Activated T-cell treated with anti-CD3 and anti-CD28 coated beads for 24 hours (primary cell): Measurements from ENCODE around the gene CDH5.

ENCODE experiments used
- DNase-seq: peaks from one replicate; pipeline ENCODE4 v3.0.0-alpha.2; 2020; ENCODE audit warnings: low read depth

CDH5 gene

DNA sequence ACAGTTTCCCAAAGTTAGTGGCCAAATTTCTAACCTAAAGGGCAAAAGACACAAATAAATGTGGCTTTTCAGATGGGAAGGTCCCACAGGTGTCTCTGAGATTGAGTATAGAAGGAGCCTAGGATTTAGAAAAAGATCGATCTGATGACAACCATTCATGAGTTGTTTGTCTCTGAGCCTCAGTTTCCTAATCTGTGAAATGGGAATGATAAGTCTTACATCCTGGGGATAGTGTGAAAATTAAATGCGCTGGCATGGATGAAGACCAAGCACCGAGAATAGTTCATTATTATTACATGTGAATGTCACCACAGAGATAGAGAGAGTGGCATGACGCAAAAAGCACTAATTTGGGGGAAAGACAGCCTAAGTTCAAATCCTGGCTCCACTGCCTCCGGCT, 7.2 kb downstream of the CDH5 start:
- DNase-seq: no peak

DNA sequence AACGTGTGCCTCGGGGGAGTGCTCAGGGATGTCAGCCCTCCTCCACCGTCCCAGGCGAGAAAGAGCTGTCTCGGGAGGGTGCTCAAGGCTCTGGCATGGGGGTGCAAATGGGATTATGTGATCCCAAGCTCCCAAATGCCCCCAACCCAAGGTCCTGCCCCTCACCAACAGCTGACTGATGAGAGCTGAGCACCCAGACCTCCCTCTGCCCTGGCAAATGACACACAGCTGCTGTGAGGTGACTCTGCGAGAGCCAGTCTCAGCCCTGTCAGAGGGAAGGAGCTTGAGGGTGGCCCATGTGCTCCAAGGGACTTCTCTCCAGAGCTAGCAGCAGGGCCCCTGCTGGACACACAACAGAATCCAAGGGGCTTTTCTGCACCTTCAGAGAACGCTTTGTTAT, 7.7 kb downstream of the CDH5 start:
- no peak for DNase-seq

DNA sequence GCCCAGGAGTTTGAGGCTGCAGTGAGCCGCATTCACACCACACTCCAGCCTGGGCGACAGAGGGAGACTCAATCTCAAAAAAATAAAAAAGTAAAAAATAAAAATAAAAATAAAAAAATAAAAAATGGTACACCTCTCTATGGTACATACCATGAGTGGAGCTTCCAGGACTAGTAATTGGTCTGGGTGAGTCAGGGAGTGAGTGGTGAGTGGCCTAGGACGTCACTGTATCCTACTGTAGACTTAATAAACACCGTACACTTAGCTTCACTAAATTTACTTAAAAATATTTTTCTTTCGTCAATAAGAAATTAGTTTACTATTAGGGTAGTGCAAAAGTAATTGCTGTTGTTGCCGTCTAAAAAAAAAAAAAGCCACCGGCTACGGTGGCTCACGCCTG, 9.0 kb downstream of the CDH5 start:
- DNase-seq: no peak

DNA sequence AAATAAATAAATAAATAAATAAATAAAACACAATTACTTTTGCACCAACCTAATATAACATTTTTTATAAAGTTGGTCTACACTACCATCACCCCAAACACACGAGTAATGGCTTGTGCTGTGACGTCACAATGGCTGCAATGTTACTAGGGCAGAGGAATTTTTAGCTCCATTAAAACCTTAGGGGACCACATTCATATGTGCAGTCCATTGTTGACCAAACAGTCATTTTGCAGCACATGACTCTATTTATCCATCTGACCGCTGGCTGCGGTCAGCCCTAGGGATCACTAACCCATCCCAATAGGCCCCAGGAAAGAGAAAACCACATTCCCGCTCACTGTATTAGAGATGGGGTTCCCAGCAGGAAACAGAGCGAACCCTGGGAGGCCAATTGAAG, 9.6 kb downstream of the CDH5 start:
- no peak for DNase-seq

DNA sequence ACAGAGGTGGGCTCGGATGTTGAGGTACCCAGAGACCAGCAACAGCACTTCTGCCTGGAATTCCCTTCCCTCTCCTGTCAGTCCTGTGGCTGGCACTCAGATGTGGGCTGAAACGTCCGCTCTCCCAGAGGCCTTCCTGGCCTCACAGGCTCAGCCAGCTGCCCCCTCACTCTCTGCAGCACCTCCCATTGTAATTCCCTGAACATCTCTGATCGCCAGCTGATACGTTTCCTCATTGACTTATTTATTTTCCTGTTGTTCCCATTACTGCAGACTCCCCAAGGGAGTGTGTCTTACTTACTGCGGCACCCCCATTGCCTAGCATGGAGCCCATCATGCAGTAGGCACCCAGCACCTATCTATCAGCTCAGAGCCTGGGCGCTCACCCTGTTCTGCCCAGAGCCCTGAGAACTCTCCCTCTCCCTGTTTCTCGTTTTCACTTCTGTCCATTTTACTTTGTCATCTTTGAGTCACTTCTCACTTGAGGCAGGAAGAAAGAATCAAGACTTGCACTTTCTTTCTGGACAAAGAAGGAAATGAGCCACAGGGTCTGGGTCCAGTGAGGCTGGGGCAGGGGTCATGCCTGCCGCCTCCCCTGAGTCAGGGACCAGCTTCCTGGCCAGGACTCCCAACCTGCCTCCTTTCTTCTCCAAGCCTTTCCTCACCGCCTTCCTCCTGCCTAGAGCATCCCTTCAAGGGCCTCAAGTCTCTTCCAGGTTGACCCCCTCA, 10.2 kb downstream of the CDH5 start:
- no peak for DNase-seq

DNA sequence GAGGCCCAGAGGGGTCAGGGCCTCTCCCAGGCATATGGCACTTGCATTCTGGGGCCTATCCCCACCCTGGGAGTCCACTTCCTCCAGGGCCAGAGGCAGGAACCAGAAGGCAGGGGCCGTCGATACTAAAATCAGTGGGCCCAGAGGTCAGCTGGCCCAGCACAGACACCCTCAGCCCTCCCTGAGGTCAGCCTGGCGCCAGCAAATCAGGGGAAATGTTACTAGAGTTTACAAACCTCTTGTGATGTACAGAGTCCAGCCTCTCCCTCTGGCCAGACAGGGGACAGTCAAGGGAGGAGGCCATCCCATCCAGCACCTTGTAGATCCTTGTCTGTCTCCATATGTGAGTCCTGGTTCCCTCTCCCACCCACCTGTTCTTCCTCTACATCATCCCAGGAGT, 10.8 kb downstream of the CDH5 start:
- DNase-seq: no peak

DNA sequence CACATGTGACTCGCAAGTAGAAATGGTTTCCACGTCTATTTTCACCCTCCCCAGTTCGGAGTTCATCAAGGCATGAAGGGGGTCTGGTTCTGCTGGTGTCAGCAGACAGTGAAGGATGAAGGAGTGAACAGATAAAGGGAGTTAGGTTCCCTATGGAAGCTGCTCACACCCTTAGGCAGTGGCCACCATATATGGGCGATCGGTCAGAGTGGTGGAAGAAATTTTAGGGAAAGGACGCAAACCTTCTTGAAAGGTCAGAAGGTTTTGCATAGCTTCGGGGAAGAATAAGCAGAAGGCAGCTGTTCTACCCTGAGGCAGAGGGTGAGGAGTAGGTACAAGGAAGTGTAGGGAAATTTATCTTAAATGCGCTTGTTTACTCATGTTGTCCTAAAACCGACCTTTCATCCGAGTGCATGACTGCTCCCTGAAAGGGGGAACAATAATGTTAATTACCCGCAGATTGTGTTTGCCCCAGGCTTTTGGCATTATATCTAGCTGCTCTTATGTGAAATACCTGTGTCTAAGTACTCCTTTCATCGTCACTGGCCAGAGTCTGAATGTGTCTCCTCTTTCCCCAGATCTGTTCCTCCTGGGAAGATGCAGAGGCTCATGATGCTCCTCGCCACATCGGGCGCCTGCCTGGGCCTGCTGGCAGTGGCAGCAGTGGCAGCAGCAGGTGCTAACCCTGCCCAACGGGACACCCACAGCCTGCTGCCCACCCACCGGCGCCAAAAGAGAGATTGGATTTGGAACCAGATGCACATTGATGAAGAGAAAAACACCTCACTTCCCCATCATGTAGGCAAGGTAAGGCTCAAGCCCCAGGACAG, 12.5 kb downstream of the CDH5 start:
- no peak for DNase-seq

DNA sequence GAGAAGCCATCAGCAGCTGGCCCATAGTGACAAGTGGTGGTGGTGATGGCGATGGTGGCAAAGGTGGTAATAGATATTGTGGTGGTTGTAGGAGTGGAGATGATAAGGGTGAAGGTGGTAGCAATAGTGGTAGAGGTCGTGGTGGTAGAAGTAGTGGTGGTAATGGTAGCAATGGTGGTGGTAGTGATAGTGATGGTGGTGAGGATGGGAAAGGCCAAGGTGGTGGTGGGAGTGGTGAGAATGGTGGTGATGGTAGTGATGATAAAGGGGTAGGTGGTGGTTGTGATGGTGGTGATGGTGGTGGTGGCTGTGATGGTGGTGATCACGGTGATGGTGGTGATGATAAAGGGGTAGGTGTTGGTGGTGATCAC, 13.1 kb downstream of the CDH5 start:
- DNase-seq: no peak

DNA sequence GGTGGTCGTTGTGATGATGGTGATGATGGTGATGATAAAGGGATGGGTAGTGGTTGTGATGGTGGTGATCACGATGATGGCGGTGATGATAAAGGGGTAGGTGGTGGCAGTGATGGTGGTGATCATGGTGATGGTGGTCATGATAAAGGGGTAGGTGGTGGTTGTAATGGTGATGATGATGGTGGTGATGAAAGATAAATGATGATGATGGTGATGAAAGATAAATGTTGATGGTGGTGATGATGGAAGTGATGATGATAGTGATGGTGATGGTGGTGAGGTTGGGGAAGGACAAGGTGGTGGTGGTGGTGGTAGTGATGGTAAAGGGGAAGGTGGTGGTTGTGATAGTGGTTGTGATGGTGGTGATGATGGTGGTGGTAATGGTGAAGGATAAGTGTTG, 13.9 kb downstream of the CDH5 start:
- no peak for DNase-seq

DNA sequence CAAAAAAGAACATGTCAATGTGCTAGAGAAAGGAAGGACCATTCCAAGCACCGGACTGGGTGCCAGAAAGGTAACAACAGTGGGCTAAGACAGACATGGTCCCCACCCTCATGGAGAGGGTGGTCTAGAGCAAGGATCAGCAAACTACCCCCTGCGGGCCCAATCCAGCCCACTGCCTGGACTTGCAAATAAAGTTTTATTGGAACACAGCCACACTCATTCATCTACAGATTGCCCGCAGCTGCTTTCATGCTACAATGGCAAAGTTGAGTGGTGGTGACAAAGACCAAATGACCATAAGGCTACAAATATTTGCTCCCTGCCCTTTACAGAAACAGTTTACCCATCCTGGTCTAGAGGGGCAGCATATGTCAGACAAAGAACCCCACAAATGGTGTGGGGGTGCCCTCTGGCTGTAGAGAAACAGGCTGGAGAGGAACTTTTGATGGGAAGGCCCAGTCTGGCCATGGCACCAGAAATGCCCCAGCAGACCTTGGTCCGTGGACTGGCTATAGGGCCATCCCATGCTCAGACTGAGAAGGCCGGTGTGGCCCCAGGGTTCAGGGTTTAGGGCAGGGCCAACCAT, 15.2 kb downstream of the CDH5 start:
- DNase-seq: no peak

DNA sequence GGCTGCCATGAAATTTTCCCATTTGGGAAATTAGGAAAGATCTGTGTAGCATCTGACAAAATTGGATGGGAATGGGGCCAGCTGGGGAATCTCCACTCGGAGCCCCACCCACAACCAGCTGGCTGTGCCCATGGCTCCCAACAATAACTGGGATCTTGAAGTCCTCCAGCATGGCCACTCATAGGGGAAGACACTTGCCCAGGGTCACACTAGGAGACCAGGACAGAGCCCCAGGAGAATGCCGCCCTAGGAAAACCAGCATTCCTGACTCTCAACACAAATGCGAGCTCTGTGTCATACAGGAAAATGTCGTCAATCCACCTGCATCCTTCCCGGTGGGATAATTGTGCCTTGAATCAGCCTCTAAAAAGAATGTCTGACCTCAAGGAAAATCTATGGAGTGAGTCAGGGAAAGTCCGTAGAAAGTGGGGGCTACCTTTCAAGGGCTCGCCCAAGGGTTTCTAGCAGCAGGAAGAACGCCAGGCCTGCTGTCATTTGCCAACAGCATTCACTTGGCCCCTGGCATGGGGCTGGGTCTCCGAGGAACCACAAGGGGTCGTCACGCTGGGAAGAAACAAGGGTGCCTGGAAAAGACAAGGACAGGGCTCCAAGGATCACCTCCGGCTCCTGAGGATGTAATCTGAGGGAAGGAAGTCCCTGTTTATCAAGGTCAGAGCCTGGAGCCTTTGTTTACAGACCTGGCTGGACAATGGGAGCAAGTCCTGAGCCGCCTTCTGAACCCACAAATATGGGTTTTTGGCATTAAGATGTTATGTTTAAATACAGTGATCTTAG, 15.9 kb downstream of the CDH5 start:
- no peak for DNase-seq

DNA sequence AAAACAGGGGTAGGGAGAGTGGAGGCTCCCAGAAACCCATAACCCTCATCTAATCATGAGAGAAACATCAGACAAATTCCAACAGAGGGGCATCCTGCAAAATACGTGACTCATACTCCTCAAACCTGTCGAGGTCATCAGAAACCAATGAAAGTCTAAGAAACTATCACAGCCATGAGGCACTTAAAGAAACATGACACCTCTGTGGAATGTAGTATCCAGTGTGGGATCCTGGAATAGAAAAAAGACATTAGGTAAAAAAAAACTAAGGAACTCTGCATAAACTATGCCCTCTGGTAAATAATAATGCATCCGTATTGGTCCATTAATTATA, 16.4 kb downstream of the CDH5 start:
- DNase-seq: no peak

DNA sequence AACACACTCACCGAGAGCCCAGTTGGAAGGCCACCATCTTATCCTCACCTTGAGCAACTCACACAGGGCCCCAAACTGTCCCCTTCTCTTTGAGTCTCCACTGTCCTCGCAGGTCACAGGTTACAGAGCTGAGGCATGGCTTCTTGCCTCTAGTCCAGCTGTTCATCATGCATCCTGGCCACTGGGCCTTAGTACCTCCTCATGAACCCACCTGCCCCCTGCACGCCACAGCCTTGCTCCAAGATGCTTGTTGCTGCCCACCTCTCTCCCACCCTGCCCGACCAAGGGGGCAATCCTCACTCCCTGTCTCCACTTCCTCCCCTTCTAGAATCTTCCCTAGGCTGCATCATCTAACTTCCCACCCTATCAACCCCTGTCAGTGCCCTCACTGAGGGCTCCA, 17.1 kb downstream of the CDH5 start:
- no peak for DNase-seq

DNA sequence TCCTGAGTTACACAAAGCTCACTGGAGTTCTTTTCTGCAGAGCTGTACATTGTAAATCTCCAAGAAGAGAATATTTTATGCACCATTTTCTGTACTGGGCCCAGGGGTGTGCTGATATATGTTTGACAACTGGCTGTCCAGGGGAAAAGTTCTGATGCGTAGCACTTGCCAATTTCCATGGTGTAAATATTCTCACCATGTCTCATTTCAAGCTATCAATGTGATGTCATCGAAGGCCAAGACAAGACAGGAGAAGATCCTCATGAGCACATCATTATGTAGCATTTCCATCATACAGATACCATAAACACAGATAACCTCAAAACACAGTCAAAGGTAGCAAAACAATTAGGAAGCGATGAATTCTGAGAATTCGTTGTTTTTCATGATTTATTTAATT, 18.9 kb downstream of the CDH5 start:
- DNase-seq: no peak

DNA sequence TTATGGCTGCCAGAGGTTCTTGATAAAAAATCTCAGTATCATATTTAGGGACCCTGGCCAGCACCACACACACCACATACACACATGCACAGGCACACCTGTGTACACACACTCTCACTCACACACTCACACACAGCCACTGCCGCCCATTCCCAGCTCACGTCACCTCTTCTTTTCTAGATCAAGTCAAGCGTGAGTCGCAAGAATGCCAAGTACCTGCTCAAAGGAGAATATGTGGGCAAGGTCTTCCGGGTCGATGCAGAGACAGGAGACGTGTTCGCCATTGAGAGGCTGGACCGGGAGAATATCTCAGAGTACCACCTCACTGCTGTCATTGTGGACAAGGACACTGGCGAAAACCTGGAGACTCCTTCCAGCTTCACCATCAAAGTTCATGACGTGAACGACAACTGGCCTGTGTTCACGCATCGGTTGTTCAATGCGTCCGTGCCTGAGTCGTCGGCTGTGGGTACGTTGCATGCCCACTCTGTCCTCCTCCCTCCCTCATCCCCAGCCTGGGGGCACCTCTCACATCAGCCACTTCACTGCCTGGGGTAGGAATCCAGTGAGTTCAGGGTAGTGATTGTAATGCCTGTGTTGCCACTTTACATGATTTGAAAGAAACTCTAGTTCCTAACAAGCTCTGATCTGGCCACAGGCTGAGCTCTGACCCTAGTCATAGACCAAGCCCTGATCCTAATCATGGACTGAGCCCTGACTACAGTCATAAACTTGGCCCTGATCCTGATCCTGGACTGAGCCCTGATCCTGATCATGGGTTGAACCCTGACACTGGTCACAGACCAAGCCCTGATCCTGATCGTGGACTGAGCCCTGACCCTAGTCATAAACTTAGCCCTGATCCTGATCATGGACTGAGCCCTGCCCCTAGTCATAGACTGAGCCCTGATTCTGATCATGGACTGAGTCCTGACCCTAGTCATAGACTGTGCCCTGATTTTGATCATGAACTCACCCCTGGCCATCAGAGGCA, 20.4 kb downstream of the CDH5 start:
- no peak for DNase-seq

DNA sequence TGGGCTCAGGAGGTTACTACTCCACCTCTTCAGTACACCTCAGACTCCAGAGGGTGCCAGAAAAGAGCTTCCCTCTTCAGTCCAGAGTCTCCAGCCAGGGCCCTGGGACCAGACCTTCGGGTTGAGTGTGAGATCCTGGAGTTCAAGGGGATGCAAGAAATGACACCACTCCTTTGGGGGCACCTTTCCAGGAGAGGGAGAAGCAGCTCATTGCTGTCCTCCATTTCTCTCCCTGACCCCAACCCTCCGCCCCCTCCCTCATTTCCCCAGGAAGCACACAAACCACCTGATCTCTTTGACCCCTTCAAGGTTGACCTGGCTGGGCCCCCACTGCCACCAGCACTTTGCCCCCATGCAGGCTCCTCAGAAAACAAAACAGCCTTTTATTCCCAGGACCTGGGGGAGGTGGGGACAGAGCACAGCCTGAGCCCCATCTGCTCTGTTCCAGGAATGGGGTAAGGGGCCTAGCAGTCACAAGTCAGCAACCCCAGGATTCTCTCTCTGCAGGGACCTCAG, 21.4 kb downstream of the CDH5 start:
- DNase-seq: no peak

DNA sequence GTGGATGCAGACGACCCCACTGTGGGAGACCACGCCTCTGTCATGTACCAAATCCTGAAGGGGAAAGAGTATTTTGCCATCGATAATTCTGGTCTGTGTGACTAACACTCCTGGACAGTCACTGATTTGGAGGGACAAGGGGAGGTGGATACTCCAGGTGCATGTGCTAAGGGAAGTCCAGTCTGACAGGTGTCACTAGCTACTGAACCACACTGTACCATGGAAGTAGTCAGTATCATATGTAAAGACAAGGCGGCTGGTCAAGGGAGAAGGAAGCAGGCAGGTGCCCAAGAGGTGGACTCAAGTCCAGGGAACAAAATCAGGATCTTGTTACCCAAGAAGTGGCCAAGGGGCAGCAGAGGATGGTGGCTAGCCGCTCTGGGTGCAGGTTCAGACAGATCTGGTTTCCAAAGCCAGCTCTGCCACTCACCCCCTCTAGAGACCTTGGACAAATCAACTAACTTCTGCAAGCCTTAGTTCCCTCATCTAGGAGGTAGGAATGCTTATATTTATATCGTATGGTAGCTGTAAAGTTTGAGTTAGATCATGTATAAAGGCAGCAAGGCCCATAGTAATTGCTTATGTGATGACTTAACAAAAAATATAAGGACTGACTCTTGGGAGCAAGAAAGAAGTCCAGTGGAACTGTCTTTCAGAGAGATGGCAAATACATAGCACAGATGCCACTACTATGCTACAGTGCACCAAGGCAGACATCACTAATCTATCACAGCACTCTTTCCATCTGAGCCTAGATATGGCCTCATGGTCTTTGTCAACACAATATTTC, 22.1 kb downstream of the CDH5 start:
- DNase-seq: no peak

DNA sequence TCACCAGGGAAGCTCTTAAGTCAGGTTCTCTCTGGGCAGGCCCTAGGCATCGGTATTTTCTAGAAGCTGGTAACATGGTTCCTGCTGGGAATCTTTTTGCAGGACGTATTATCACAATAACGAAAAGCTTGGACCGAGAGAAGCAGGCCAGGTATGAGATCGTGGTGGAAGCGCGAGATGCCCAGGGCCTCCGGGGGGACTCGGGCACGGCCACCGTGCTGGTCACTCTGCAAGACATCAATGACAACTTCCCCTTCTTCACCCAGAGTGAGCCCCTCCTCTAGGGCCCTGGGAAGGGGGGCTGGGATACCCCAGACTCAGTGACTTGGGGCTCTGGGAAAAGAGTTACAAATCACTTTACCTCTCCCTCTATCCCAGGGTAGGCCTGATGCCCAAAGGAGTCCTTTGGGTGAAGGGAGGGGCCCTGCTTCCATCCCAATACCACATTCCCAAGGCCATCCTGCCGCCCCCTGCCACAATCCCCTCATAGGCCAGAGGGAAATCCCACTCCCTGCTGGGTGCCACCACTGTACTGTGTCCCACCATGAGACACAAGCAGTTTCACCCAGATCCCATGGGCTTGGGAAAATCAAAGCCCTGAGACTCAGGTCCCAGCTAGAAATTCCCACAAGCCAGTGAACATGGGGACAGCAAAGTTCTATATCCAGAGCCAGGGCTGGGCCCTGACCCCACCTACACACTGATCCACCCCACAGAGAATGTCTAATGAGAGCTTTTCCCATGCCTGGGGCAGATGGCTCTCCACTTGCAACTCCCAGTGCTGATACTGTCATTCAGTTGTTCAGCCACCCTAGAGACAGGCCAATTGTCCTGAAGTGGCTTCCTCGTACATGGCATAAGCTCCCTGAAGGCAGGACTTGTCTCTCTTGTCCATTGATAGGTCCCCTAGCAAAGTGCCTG, 23.0 kb downstream of the CDH5 start:
- no peak for DNase-seq

DNA sequence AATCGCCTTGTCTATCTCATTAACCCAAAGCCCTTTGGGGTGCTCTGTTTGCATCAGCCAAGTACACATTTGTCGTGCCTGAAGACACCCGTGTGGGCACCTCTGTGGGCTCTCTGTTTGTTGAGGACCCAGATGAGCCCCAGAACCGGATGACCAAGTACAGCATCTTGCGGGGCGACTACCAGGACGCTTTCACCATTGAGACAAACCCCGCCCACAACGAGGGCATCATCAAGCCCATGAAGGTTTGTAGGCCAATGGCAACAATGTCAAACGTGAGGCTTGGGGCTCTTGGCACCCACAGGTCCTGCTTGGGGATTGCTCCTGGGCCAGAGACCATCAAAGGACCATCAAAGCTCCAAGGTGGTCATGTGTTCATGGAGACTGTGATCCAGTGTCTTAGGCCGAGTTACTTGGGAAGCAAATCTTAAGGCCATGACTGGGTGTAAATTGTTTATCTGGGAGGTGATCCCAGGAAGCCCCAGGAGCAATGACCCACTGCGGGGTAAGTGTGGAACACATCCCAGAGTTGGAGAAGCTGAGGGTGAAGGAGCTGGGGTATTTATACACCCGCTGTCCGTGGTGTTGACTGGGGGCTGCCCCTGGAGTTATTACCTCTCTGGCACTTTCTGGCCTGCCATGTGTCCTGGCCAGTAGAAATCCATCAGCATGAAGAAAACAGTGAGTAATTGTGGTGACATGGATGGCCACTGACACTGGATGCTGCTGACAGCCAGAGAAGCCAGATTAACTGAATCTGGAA, 24.0 kb downstream of the CDH5 start:
- no peak for DNase-seq
